ENCODE results near the gene ACP2. TPM values are rescaled to one million over a fixed set of nuclear protein-coding genes. Genes with fewer than 3 reads are reported as not detected.
A peak's percentile ranks its signal among the peaks of the same experiment; 100 is the strongest.

Gene ACP2
- total RNA-seq, 1 donor from 2014 or later: 17.7 TPM

DNA sequence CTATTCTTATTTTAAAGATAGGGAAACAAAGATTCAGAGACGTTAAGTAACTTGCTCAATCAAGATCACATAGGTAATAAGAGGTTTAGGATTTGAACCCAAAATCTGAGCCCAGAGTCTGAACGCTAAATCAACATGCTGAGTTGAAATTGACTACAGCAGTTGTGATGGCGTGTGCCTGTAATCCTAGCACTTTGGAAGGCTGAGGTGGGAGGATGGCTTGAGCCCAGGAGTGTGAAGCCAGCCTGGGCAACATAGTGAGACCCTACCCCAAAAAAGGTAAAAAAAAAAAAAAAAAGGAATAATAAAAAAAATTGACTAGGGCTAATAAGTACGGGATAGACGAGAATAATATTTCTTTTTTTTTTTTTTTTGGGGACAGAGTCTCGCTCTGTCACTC is 7.8 kb upstream of the ACP2 start:
- no peak for DNase-seq
- Histone ChIP-seq H3K4me1 (peaks cover 73% of the 10 kb centered on the region), H3K4me3 (no peak overlapping the region), H3K27me3 (ENCODE audit: low read depth) (no peaks in the 10 kb centered on the region), H3K36me3 (peaks cover 2% of the 10 kb centered on the region), H3K9me3 (replicated peaks) (no peaks in the 10 kb centered on the region), H3K27ac (replicated peaks) (peak overlapping the region; percentile 85)
- TF ChIP-seq, protein P1, sequence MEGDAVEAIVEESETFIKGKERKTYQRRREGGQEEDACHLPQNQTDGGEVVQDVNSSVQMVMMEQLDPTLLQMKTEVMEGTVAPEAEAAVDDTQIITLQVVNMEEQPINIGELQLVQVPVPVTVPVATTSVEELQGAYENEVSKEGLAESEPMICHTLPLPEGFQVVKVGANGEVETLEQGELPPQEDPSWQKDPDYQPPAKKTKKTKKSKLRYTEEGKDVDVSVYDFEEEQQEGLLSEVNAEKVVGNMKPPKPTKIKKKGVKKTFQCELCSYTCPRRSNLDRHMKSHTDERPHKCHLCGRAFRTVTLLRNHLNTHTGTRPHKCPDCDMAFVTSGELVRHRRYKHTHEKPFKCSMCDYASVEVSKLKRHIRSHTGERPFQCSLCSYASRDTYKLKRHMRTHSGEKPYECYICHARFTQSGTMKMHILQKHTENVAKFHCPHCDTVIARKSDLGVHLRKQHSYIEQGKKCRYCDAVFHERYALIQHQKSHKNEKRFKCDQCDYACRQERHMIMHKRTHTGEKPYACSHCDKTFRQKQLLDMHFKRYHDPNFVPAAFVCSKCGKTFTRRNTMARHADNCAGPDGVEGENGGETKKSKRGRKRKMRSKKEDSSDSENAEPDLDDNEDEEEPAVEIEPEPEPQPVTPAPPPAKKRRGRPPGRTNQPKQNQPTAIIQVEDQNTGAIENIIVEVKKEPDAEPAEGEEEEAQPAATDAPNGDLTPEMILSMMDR (IDR thresholded peaks at IDR 0.05; ENCODE audit: borderline replicate concordance): no peak
- intact Hi-C loops (cut with micrococcal nuclease): no loop called here

DNA sequence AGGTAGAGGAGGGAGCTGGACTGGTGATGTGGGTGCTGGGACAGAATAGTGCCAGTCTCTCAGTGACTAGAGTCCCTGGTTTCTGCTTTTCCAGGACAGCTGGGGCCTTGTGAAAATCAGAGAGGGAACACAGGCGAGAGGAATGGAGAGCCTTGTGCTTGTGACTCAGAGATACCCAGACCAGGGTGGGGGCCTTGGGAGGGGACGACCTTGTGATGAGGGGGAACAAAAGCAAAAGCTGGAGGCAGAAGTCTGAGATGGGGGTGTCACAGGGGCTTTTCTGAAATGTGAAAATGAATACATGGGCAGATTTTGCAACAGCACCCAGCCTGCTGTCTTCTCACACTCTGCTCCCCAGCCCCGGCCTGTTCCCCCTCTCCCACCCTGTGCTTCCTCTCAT is 5.8 kb upstream of the ACP2 start:
- Histone ChIP-seq H3K9me3 (replicated peaks) (no peaks in the 10 kb centered on the region), H3K27ac (replicated peaks) (peak overlapping the region; percentile 85), H3K4me1 (peaks cover 73% of the 10 kb centered on the region), H3K36me3 (no peaks in the 10 kb centered on the region), H3K27me3 (ENCODE audit: low read depth) (no peaks in the 10 kb centered on the region), H3K4me3 (peak overlapping the region; percentile 29)
- intact Hi-C loops (cut with micrococcal nuclease): no loop called here
- TF ChIP-seq, protein P1 (IDR thresholded peaks at IDR 0.05; ENCODE audit: borderline replicate concordance): no peak
- DNase-seq: no peak

DNA sequence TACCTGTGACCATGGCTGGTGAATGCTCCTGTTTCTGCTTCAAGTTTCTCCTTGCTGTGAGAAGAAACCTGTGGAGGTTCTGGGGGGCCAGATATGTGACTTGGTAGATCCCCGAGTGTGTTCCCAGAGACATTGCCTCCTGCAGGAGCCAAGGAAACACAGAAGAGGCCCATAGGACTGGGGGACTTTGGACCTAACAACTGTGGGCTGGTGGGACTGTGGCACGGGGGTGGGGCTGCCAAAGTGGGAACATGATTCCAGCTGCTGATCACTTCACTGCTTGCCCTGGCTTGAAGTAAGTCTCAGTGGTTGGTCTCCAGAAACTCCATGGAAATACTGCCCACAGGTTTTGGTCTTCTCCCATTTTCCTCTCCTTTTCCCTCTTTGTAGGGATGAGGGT is 5.0 kb upstream of the ACP2 start:
- Histone ChIP-seq H3K4me3 (no peak overlapping the region), H3K9me3 (replicated peaks) (no peaks in the 10 kb centered on the region), H3K36me3 (no peaks in the 10 kb centered on the region), H3K27me3 (ENCODE audit: low read depth) (no peaks in the 10 kb centered on the region), H3K4me1 (peaks cover 71% of the 10 kb centered on the region), H3K27ac (replicated peaks) (peak overlapping the region; percentile 85)
- no peak for DNase-seq
- TF ChIP-seq, protein P1 (IDR thresholded peaks at IDR 0.05; ENCODE audit: borderline replicate concordance): no peak
- intact Hi-C loops (cut with micrococcal nuclease): no loop called here

DNA sequence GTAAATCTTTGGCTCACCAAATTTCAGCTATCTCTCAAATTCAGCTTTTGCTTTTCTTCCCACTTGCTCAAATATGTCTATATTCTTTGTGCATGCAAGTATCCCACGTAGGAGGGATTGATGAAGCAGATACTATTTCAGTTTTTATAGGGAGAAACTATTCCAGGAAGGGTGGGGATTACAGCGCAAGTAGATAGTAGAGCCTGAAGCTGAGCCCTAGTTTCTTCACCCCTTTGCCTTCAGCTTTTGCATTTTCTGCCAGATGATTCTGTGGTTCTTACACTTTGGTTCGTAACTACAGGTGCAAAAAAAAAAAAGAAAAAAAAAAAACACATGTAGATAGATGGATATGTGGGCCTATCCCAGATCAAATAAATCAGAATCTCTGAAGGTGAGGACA is 3.1 kb upstream of the ACP2 start:
- DNase-seq: no peak
- no peak overlapping the region for H3K27ac ChIP-seq (replicated peaks)
- TF ChIP-seq, protein P1 (IDR thresholded peaks at IDR 0.05; ENCODE audit: borderline replicate concordance): no peak
- no peaks in the 10 kb centered on the region for H3K27me3 ChIP-seq (ENCODE audit: low read depth)
- no peak overlapping the region for H3K4me3 ChIP-seq
- H3K4me1 ChIP-seq: peaks cover 70% of the 10 kb centered on the region
- H3K36me3 ChIP-seq: peaks cover 7% of the 10 kb centered on the region
- H3K9me3 ChIP-seq (replicated peaks): no peaks in the 10 kb centered on the region
- intact Hi-C loops (cut with micrococcal nuclease): no loop called here

DNA sequence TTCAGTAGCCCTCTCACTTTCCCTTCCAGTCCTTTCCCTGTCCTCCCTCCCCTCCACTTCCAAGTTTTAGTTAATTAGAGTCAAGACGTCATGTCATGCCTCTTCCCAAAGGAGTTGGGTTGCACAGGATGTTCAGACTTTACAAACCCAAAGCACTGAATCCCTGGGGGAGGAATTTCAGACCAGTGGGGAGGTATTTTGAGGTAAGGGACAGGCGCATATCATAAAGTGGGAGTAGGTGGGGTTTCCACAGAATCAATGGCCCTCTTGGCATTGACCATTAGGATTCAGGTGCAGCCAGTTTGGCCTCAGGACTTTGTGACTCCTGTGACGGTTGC is 733 bp upstream of the ACP2 start:
- no peaks in the 10 kb centered on the region for H3K27me3 ChIP-seq (ENCODE audit: low read depth)
- no peak for DNase-seq
- H3K27ac ChIP-seq (replicated peaks): peak overlapping the region; percentile 86
- intact Hi-C loops (cut with micrococcal nuclease): no loop called here
- H3K4me3 ChIP-seq: peak overlapping the region; percentile 83
- peaks cover 50% of the 10 kb centered on the region for H3K4me1 ChIP-seq
- peaks cover 28% of the 10 kb centered on the region for H3K36me3 ChIP-seq
- TF ChIP-seq, protein P1 (IDR thresholded peaks at IDR 0.05; ENCODE audit: borderline replicate concordance): no peak
- no peaks in the 10 kb centered on the region for H3K9me3 ChIP-seq (replicated peaks)

DNA sequence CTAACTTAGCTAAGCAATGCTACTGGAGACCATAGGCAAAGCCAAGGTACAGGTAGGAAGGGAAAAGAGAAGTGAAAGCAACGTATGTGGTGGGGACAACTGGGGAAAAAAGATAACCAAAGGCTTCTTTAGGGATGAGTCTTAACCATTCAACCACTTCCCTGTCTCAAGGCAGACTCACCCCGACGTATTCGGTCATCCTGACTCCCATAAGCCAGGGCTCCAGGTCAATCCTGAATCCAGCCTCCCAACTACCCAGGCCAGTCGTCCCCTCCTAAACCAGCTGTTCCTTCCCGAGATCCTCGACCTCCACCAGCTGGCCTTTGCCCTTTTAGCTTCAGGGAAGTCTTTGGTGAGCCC is 330 bp downstream of the ACP2 start:
- Histone ChIP-seq H3K36me3 (peaks cover 38% of the 10 kb centered on the region), H3K27ac (replicated peaks) (peak overlapping the region; percentile 86), H3K9me3 (replicated peaks) (no peaks in the 10 kb centered on the region), H3K27me3 (ENCODE audit: low read depth) (no peaks in the 10 kb centered on the region), H3K4me1 (peaks cover 40% of the 10 kb centered on the region), H3K4me3 (peak overlapping the region; percentile 83)
- TF ChIP-seq, protein P1 (IDR thresholded peaks at IDR 0.05; ENCODE audit: borderline replicate concordance): no peak
- DNase-seq: no peak
- intact Hi-C loops (cut with micrococcal nuclease): no loop called here

Data from left ventricle myocardium inferior (tissue), 1 donor.